ENCODE results near the gene ANXA2. TPM values are rescaled to one million over a fixed set of nuclear protein-coding genes. Genes with fewer than 3 reads are reported as not detected.

ANXA2 gene
- total and polyA plus RNA-seq, 4 experiments from 2014 or later, result 148 to 682 (median 360) TPM

DNA sequence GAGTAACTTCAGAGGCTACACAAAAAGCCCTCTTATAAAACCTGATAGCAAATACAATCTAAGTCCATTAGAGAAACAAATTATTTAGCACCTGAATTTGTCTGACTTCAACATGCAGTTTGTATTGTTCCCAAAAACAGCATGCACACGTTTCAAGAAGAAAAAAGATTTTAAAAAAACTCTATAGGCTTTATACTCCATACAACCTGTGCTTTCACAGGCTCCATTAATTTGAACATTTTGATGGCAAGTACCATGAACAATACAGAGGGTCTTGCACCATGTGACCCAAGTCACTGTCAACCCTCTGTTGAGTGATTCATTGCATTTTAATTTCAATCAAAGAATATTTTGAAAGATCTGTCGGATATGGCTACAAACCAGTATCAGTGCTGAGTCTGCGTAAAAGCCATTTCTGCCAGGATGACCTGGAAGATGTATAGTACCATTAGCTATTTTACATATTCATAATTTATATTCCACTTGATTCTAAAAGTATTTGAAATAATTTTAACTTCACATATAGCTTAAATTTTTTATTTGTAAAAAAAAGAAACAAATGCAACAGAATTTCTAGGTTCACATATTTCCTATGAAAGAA lies 13.2 kb downstream of the ANXA2 start:
- H3K36me3 ChIP-seq (ENCODE audit: insufficient read depth, low read length), result peaks cover 28% of the 10 kb centered on the region
- ChIA-PET POLR2A (ENCODE audit: partially characterized antibody) (no interaction called here), CTCF (ENCODE audit: partially characterized antibody) (no interaction called here)
- Mint-ChIP-seq H3K9me3 (no peaks in the 10 kb centered on the region), H3K27me3 (no peaks in the 10 kb centered on the region), H3K4me3 (no peak overlapping the region), H3K36me3 (peaks cover 20 to 40% of the 10 kb centered on the region in 2 donors), H3K4me1 (peaks cover 26 to 35% (median 33%) of the 10 kb centered on the region in 4 donors), H3K27ac (no peak overlapping the region)
- no peaks in the 10 kb centered on the region for H3K9me3 ChIP-seq (ENCODE audit: control insufficient read depth in 1 of 2, low read length in 2 of 2)
- no peak overlapping the region for H3K4me3 ChIP-seq (ENCODE audit: low read length in 2 of 2)
- peaks cover 20% of the 10 kb centered on the region for H3K4me1 ChIP-seq (ENCODE audit: insufficient read depth, low read length)
- no peaks in the 10 kb centered on the region for H3K27me3 ChIP-seq (ENCODE audit: insufficient read depth, low read length)
- intact Hi-C loops (cut with micrococcal nuclease), result no loop called here
- no peak overlapping the region for H3K27ac ChIP-seq (ENCODE audit: low read depth, low read length)
- DNase-seq, result no peak

DNA sequence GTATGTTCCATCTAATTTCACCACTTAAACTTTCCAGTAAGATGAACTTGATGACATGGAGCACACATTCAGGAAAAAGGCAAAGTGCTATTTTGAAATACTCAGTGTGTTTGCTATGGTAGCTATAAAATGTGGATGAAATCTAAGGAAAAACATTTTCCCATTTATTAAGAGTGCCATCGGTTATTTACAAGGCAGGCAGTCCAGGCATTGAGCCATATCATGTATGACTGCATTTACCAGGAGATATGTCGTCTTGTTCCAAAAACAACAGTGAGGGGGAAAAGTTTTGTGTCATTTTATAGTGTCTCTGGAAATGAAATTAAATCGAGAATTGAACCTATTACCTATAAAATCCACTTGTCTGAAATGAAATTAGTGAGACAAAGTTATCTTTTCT lies 13.7 kb downstream of the ANXA2 start:
- Histone ChIP-seq H3K36me3 (ENCODE audit: insufficient read depth, low read length) (peaks cover 32% of the 10 kb centered on the region), H3K27me3 (ENCODE audit: insufficient read depth, low read length) (no peaks in the 10 kb centered on the region), H3K27ac (ENCODE audit: low read depth, low read length) (no peak overlapping the region), H3K4me1 (ENCODE audit: insufficient read depth, low read length) (peaks cover 14% of the 10 kb centered on the region), H3K4me3 (ENCODE audit: low read length in 2 of 2) (no peak overlapping the region), H3K9me3 (ENCODE audit: control insufficient read depth in 1 of 2, low read length in 2 of 2) (no peaks in the 10 kb centered on the region)
- ChIA-PET POLR2A (ENCODE audit: partially characterized antibody) (interaction anchor here (0.6 kb wide), 1 partner anchor 524 kb away, joined by 4 read pairs; no protein-coding TSS in a partner anchor), CTCF (ENCODE audit: partially characterized antibody) (no interaction called here)
- Mint-ChIP-seq H3K27me3 (no peaks in the 10 kb centered on the region), H3K4me1 (peaks cover 22 to 29% (median 28%) of the 10 kb centered on the region in 4 donors), H3K27ac (no peak overlapping the region), H3K9me3 (no peaks in the 10 kb centered on the region), H3K36me3 (peaks cover 25 to 45% of the 10 kb centered on the region in 2 donors), H3K4me3 (no peak overlapping the region)
- intact Hi-C loops (cut with micrococcal nuclease), result no loop called here
- DNase-seq, result no peak

- H3K9me3 Mint-ChIP-seq, result no peaks in the 10 kb centered on the region
- peaks cover 25 to 46% of the 10 kb centered on the region in 2 donors for H3K36me3 Mint-ChIP-seq
- Histone ChIP-seq H3K4me3 (ENCODE audit: low read length in 2 of 2) (no peak overlapping the region), H3K4me1 (ENCODE audit: insufficient read depth, low read length) (peaks cover 7% of the 10 kb centered on the region), H3K9me3 (ENCODE audit: control insufficient read depth in 1 of 2, low read length in 2 of 2) (no peaks in the 10 kb centered on the region), H3K27me3 (ENCODE audit: insufficient read depth, low read length) (no peaks in the 10 kb centered on the region), H3K36me3 (ENCODE audit: insufficient read depth, low read length) (peaks cover 32% of the 10 kb centered on the region), H3K27ac (ENCODE audit: low read depth, low read length) (no peak overlapping the region)
- H3K27ac Mint-ChIP-seq, result peak overlapping the region in 3 of 7 donors; percentile 10 to 55 (median 41)
- peaks cover 18 to 26% (median 22%) of the 10 kb centered on the region in 4 donors for H3K4me1 Mint-ChIP-seq
- no peak for DNase-seq
- ChIA-PET CTCF (ENCODE audit: partially characterized antibody) (interaction anchor here (0.9 to 1.2 kb wide), 3 partner anchors 48 to 534 kb away, joined by 3 to 4 read pairs (median 3); no protein-coding TSS in a partner anchor), POLR2A (ENCODE audit: partially characterized antibody) (interaction anchor here (0.6 kb wide), 1 partner anchor 525 kb away, joined by 4 read pairs; no protein-coding TSS in a partner anchor)
- H3K27me3 Mint-ChIP-seq, result no peaks in the 10 kb centered on the region
- no peak overlapping the region for H3K4me3 Mint-ChIP-seq
- intact Hi-C loops (cut with micrococcal nuclease), result no loop called here
Observed at GRCh38 chr15:60382773-60383674, 14.8 kb downstream of the ANXA2 start.

DNA sequence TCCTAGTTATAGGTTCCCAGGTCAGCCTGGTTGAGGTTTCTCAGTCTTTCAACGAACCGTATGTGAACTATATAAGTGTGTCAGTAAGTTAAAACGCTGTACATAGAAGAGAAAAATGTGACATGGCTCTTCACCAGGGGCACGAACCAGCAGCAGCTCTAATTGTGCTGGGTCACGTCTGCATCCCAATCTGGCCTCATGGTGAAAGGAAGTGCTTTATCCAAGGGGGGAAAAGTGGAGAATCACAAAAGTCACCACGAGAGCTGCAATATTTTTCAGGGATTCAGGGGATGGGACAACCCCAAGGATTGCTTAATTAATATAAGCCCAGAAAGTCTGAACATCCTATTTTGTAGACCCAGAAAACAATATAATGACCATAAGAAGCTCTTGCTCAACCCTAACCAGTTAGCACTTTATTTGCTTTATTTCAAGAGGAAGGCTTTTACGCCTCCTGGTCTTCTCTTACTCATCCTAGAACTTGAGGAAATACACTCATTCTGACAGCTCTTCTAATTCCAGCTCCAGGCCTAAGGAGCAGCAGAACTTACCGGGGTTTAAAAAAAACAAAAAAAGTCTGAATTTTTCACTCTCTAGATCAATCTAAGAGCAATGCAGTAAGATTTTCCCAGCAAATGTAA lies 16.5 kb downstream of the ANXA2 start:
- H3K27ac ChIP-seq (ENCODE audit: low read depth, low read length), result no peak overlapping the region
- Mint-ChIP-seq H3K27ac (peak overlapping the region in 3 of 7 donors; percentile 15 to 70 (median 35)), H3K4me1 (peaks cover 4 to 15% (median 11%) of the 10 kb centered on the region in 4 donors), H3K27me3 (no peaks in the 10 kb centered on the region), H3K9me3 (no peaks in the 10 kb centered on the region), H3K4me3 (no peak overlapping the region), H3K36me3 (peaks cover 20 to 57% of the 10 kb centered on the region in 2 donors)
- POLR2A ChIA-PET (ENCODE audit: partially characterized antibody), result interaction anchor here (0.5 kb wide), 1 partner anchor 17 kb away, joined by 3 read pairs; no protein-coding TSS in a partner anchor
- H3K4me1 ChIP-seq (ENCODE audit: insufficient read depth, low read length), result no peaks in the 10 kb centered on the region
- no peak overlapping the region for H3K4me3 ChIP-seq (ENCODE audit: low read length in 2 of 2)
- H3K9me3 ChIP-seq (ENCODE audit: control insufficient read depth in 1 of 2, low read length in 2 of 2), result no peaks in the 10 kb centered on the region
- CTCF ChIA-PET (ENCODE audit: partially characterized antibody), result interaction anchor here (2.2 kb wide), 1 partner anchor 22 kb away, joined by 9 read pairs; no protein-coding TSS in a partner anchor
- intact Hi-C loops (cut with micrococcal nuclease), result no loop called here
- peaks cover 38% of the 10 kb centered on the region for H3K36me3 ChIP-seq (ENCODE audit: insufficient read depth, low read length)
- no peak for DNase-seq
- no peaks in the 10 kb centered on the region for H3K27me3 ChIP-seq (ENCODE audit: insufficient read depth, low read length)

DNA sequence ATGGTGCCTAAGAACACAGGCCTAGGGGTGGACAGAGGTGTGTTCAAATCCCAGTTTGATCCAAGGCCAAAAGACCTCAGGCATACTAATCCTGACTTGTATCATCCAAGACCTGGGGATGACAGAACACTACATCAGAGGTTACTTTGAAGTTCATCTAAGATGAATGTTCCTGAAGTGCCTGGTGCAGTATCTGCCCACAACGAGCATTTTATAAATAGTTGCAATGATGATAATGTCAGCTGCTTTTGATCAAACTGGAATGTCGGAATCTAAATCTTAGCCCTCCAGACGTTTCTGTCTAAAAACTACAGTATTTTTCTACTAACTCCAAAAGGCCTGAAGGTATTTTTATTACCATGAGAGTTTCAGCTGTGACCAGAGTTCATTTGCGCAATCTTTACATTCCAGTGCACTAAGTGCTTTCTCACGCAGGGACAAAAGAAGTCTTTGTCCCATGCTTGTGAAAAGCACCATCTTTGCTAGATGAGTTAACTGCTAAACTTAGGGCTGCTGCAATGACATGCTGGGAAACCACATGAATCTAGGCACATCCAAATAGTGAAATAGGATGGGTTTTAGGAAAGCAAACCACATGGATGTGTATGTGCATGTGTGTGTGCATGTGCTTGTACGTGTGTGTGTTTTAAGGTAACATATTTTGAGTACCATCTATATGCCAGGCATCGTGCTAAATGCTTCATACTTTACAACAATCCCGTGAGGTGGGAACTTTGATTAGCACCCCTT lies 18.1 kb downstream of the ANXA2 start:
- Histone ChIP-seq H3K4me3 (ENCODE audit: low read length in 2 of 2) (no peak overlapping the region), H3K36me3 (ENCODE audit: insufficient read depth, low read length) (peaks cover 38% of the 10 kb centered on the region), H3K9me3 (ENCODE audit: control insufficient read depth in 1 of 2, low read length in 2 of 2) (no peaks in the 10 kb centered on the region), H3K4me1 (ENCODE audit: insufficient read depth, low read length) (no peaks in the 10 kb centered on the region), H3K27ac (ENCODE audit: low read depth, low read length) (no peak overlapping the region), H3K27me3 (ENCODE audit: insufficient read depth, low read length) (no peaks in the 10 kb centered on the region)
- Mint-ChIP-seq H3K9me3 (no peaks in the 10 kb centered on the region), H3K27ac (no peak overlapping the region), H3K36me3 (peaks cover 32 to 67% of the 10 kb centered on the region in 2 donors), H3K4me1 (peaks cover 4 to 20% (median 10%) of the 10 kb centered on the region in 4 donors), H3K27me3 (no peaks in the 10 kb centered on the region), H3K4me3 (no peak overlapping the region)
- ChIA-PET POLR2A (ENCODE audit: partially characterized antibody) (interaction anchor here (1.3 kb wide), 1 partner anchor 19 kb away, joined by 4 read pairs; the partner anchor contains the start of gene ANXA2), CTCF (ENCODE audit: partially characterized antibody) (interaction anchor here (2.2 kb wide), 1 partner anchor 20 kb away, joined by 9 read pairs; no protein-coding TSS in a partner anchor)
- DNase-seq, result no peak
- intact Hi-C loops (cut with micrococcal nuclease), result no loop called here

GRCh38 chr15:60379185-60379524 lies 18.6 kb downstream of the ANXA2 start:
- Histone ChIP-seq H3K4me3 (ENCODE audit: low read length in 2 of 2) (no peak overlapping the region), H3K27ac (ENCODE audit: low read depth, low read length) (no peak overlapping the region), H3K36me3 (ENCODE audit: insufficient read depth, low read length) (peaks cover 33% of the 10 kb centered on the region), H3K9me3 (ENCODE audit: control insufficient read depth in 1 of 2, low read length in 2 of 2) (no peaks in the 10 kb centered on the region), H3K27me3 (ENCODE audit: insufficient read depth, low read length) (no peaks in the 10 kb centered on the region), H3K4me1 (ENCODE audit: insufficient read depth, low read length) (no peaks in the 10 kb centered on the region)
- DNase-seq, result no peak
- Mint-ChIP-seq H3K36me3 (peaks cover 31 to 67% of the 10 kb centered on the region in 2 donors), H3K9me3 (no peaks in the 10 kb centered on the region), H3K27me3 (no peaks in the 10 kb centered on the region), H3K27ac (no peak overlapping the region), H3K4me1 (peaks cover 4 to 20% (median 10%) of the 10 kb centered on the region in 4 donors), H3K4me3 (no peak overlapping the region)
- ChIA-PET CTCF (ENCODE audit: partially characterized antibody) (no interaction called here), POLR2A (ENCODE audit: partially characterized antibody) (interaction anchor here (1.3 kb wide), 1 partner anchor 19 kb away, joined by 4 read pairs; the partner anchor contains the start of gene ANXA2)
- intact Hi-C loops (cut with micrococcal nuclease), result no loop called here
